GM19463 (cell line): Measurements from ENCODE around the gene GGNBP2.
A peak's percentile ranks its signal among the peaks of the same experiment; 100 is the strongest.

Source experiments
- ATAC-seq: cut with Tn5 transposase; IDR thresholded peaks from one replicate; pipeline ENCODE4 v1.9.1; 2021; ENCODE audit warnings: mild to moderate bottlenecking, moderate library complexity; ENCODE audit not compliant: unreplicated experiment

GGNBP2 gene

DNA sequence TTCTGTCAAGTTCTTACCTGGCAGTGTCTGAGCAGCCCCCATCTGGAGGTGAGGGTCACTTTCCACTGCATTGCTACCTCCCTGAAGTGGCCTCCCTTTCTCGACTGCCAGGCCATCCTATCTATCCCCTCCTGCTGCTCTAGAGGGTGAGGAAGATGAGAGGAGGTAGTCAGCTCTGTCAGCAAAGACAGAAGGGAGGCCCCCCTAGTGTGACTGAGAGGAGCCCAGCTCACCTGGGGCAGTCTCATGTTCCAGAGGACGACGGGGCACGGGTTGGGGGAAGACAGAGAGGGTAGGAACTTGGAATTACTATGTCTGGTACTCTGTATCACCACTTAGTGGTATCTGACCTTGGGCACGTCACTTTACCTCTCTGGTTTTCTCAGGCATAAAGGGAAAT lies 32.1 kb upstream of the GGNBP2 start:
- no peak for ATAC-seq

GRCh38 chr17:36514856-36515255 lies 29.9 kb upstream of the GGNBP2 start:
- ATAC-seq: no peak

- no peak for ATAC-seq
Measured at GRCh38 chr17:36515837-36516236, 28.9 kb upstream of the GGNBP2 start.

DNA sequence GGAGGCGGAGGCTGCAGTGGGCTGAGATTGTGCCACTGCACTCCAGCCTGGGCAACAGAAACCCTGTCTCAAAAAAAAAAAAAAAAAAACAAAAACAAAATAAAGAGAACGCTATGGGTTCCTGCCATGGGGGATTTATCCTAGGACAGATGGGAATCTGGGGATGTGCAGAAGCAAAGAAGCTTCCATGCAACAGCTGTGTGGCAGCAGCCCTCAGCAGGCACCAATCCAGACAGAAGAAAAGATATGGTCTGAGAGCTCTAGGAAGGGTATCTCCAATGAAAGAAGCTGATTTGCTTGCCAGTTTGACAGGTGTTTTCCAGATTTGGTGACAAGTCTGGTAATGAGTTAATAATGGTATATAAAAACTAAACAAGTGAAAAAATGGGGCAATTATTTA lies 21.6 kb upstream of the GGNBP2 start:
- ATAC-seq: no peak

GRCh38 chr17:36524428-36524876 lies 20.3 kb upstream of the GGNBP2 start:
- ATAC-seq: no peak

DNA sequence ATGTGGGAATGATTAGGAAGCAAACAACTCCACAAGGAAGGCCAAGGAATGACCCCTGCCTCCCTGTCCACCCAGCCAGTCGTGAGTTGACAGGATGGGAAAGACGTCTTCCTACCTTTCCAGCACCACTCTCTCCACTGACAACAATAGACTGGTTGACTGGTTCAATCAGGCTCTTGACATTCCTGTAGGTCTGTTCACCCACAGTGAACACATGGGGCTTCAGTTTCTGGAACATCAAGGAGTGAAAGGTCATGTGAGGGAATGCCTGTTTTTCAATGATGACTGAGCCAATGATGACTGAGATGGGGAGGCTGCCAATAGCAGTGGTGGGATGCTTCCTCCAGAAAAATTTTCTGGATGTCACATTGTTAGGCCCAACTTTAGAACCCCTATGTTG lies 19.6 kb upstream of the GGNBP2 start:
- ATAC-seq: no peak

DNA sequence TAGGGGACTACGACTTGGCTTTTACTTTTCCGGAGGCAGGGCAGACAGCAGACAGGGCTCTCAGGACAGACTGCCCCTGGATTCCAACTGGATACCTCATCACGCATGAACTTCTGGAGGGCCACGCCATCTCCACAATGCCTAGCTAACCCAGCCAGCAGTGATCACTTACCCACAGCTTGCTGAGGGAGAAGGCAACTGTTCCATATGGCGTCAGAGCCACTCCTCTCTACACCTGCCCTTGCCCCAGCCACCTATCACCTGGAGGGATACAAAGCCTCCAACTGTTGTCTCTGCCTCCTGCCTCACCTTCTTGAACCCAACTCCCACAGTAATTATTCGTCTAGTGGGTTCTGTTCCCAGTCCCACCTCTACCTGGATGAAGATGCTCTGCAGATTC lies 18.8 kb upstream of the GGNBP2 start:
- ATAC-seq: no peak

DNA sequence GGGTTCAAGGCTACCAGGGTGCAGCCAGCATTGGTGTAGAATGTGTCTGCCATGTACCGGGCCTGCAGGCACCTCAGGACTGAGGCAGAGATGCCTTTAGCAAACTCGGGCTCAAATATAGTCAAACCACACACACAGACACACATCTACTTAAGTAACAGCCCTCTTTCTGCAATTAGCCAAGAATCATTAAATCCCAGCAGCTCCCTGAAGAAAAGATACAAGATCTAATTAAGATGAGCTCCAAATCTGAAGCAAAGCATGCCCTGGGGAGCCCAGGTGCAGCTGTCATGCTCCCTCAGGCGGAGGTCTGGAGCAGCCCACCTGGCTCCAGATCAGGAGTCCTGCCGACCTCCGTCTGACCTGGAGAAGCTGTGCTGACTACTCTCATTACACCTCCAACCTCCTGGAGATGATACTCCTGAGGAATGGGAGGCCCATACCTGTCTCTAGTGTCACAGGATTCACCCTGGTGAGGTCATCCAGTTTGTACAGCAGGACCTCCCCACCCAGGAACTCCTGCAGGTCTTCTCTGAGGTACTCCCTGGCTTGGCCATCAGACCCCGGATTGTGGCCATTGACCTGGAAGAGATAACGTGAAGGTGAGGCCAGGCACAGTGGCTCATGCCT lies 17.0 kb upstream of the GGNBP2 start:
- ATAC-seq: no peak

- no peak for ATAC-seq
Measured at GRCh38 chr17:36529121-36529520, 15.6 kb upstream of the GGNBP2 start.

DNA sequence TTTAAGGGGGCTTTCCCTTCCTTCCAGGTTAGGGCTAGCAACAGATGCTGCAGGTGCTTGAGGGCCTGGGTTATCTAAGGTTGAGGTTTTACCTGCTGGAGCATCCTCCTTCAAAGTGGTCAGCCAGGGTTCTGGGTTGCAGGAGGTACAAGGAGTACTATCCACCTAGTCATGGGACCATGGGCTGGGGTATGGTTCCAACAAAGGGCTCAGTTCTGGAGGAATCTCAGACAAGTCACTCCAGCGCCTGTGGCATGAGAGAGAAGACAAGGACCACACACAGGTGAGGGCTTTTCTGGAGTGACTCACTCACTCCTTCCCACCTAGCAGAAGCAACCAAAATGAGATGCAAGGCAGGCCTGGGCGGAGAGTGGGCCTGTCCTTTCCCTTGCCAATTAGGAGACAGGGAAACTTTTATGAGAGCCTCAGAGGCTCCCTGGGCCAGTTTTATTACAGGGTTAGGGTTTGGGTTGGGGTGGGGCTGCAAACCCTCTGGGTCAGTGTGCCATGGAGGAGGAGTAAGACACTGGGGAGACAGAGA lies 12.2 kb upstream of the GGNBP2 start:
- no peak for ATAC-seq

GRCh38 chr17:36533935-36534839 lies 10.5 kb upstream of the GGNBP2 start:
- peak; percentile 30 for ATAC-seq

DNA sequence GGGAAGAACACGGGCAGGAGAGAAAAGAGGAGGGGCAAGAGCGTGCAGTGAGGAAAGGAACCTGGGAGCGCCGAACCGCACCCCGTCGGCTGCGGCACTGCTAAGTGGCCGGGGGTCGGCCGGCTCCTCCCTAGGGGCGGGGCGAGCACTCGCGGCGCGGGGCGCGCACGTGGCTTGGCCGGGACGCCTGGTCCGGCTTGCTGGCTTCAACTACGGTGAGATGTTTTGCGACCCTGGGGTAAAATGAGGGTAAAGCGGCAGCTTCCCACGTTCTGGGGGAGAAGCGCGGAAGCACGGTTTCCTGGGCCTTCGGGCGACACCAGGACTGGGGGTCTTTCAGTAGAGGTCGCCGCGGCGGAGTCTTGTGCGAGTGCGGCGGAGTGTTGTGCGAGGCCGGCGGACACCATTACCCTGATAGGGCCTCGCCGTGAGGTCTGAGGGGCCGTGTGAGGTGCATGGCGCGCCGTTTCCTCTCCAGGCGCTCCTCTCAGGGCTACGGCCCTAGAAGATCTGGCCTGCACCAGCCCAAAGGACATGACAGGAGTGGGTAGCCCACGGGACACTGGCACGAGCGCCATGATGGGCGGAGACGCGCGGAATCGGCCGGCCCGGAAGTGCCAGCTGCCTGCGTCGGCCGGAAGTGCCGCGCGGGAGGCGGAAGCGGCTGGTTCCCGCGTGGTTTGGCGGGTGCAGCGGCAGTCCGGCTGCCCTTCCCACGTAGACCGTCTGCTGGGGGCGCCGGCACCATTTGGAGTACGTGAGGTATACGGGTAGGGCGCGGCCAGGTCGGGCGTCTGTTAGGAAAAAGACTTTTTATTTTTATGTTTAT lies 9.7 kb upstream of the GGNBP2 start, which contains the start of the genes MYO19 and PIGW:
Gene MYO19 (minus strand): TSS at position 29 of the 829 bp plus-strand sequence. CDS start 2,330 bp downstream, outside the sequence.
Gene PIGW (plus strand): TSS at position 148 of the 829 bp plus-strand sequence. CDS start 2,115 bp downstream, outside the sequence.
- ATAC-seq: peak; percentile 75

DNA sequence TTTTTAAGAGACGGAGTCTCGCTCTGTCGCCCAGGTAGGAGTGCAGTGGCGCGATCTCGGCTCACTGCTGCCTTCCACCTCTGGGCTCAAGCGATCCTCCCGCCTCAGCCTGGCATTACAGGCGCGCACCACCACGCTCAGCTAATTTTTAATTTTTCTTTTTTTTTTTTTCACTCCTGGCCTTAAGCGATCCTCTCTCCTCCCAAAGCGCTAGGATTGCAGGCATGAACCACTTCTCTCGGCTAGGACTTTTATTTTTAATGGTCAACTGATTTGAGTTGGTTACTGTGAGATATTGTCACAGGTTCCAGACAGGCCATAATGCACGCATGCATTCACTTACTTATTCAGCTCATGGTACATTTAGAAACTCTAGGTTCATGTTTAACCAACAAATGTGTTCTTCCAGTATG lies 9.0 kb upstream of the GGNBP2 start:
- peak; percentile 15 for ATAC-seq

GRCh38 chr17:36540696-36541095 lies 4.0 kb upstream of the GGNBP2 start:
- ATAC-seq: no peak

DNA sequence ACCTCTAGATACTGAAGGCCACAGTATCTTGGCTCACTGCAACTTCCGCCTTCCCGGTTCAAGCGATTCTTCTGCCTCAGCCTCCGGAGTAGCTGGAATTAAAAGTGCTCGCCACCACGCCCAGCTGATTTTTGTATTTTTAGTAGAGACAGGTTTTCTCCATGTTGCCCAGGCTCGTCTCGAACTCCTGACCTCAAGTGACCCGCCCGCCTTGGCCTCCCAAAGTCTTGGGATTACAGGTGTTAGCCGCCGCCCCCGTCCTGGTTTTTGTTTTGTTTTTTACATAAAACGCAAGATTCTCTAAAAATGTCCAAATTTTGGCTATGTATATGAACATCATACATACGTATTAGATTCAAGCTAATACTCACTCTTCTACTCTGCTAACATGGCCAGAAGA lies 2.0 kb upstream of the GGNBP2 start:
- ATAC-seq: no peak

GRCh38 chr17:36544044-36544306 lies 744 bp upstream of the GGNBP2 start:
- ATAC-seq: no peak

DNA sequence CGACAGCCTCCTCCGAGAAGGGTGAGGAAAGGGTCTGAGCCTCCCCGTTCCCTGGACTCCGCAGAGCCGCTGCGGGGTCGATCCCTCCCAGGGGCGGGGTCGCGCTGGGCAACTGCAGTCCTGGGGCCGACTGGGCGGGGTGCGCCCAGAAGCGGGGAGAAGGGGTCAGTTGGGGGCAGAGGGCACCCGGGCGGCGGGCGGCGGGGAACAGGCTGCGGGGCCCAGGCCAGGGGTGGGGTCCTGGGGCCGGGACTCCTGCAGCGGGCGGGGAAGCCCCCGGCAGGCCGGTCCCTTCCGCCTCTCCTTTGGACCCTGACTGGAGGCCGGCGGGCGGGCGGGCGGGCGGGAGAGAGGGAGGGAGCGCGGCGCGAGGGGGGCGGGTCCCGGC lies 352 bp downstream of the GGNBP2 start:
- ATAC-seq: peak; percentile 43

- peak; percentile 66 for ATAC-seq
Measured at GRCh38 chr17:36545465-36546417, 1.0 kb downstream of the GGNBP2 start.

DNA sequence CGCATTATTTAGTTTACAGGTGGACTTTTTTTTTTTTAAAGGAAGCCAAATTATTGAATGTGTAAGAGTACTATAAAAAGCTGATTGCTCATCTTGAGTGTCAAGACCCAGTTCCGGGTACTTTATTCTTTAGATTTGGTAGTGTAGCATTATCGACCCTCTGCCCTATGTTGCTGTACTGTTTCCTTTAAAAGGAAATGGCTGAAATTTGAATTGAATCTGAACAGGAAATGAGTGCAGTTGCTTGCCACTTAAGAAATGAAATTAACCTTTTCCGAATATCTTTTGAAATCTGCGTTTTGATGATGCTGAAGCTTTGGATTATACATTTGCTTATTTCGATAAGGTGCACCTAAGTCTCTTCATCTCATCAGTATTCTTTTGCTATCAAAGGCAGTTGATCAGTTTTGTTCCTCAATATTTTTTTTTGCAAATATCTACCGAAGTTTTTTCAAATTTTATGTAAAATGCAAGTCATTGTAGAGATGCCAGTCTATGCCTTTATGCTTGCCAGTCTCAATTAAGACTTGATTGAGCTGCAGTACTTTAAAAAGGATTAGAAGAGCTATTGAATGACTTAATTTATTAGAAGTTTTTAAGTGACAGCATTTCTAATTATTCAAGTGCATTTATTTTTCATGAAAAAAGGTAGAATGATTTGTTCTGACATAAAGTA lies 1.8 kb downstream of the GGNBP2 start:
- no peak for ATAC-seq
